ENCODE data around the gene MB.

Gene MB

DNA sequence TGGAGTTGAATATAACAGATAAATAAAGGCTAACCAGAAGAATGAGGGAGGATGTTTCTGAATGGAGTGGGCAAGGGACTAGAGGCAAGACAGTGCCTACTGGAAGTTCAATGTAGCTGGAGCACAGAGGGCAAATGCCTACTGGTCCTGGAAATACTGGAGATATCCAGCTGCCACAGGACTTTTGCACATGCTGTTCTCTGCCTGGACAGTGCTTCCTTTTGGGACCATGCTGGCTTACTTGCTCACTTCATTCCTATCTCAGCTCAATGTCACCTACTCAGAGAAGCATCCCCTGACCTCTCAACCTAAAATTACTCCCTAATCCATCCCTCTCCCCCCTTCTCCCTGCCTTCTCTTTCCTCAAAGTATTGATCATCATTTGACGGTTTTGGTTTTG, 56.3 kb downstream of the MB start:
- no peak for DNase-seq
- Mint-ChIP-seq H3K4me3 (no peak overlapping the region), H3K9me3 (no peaks in the 10 kb centered on the region), H3K27me3 (ENCODE audit: low read depth, poor library complexity) (peaks cover 20% of the 10 kb centered on the region), H3K27ac (peak overlapping the region; percentile 29), H3K36me3 (ENCODE audit: low read depth) (no peaks in the 10 kb centered on the region), H3K4me1 (peaks cover 74% of the 10 kb centered on the region)
- TF ChIP-seq, protein P1, sequence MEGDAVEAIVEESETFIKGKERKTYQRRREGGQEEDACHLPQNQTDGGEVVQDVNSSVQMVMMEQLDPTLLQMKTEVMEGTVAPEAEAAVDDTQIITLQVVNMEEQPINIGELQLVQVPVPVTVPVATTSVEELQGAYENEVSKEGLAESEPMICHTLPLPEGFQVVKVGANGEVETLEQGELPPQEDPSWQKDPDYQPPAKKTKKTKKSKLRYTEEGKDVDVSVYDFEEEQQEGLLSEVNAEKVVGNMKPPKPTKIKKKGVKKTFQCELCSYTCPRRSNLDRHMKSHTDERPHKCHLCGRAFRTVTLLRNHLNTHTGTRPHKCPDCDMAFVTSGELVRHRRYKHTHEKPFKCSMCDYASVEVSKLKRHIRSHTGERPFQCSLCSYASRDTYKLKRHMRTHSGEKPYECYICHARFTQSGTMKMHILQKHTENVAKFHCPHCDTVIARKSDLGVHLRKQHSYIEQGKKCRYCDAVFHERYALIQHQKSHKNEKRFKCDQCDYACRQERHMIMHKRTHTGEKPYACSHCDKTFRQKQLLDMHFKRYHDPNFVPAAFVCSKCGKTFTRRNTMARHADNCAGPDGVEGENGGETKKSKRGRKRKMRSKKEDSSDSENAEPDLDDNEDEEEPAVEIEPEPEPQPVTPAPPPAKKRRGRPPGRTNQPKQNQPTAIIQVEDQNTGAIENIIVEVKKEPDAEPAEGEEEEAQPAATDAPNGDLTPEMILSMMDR (IDR thresholded peaks at IDR 0.05) = no peak

DNA sequence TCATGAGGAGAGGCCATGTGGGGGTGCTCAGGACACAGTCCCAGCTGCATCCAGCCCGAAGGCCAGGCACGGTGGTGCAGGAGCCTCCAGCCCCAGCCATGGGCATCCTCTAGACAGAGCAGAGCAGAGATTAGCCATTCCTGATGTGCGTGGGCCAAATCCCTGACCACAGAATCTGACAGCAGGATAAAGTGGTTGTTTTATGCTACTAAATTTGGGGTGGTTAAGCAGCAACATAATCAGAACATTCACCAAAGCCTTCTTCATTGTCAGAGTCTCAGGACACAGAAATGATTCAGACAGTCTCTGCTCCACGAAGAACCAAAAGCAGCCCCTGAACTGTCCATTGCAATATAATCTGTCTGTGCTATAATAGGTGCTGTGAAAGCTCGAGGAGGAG, 56.8 kb downstream of the MB start:
- no peak for DNase-seq
- Mint-ChIP-seq H3K4me3 (no peak overlapping the region), H3K9me3 (no peaks in the 10 kb centered on the region), H3K27me3 (ENCODE audit: low read depth, poor library complexity) (peaks cover 21% of the 10 kb centered on the region), H3K4me1 (peaks cover 74% of the 10 kb centered on the region), H3K36me3 (ENCODE audit: low read depth) (no peaks in the 10 kb centered on the region), H3K27ac (peak overlapping the region; percentile 29)
- TF ChIP-seq, protein P1 (IDR thresholded peaks at IDR 0.05) = no peak

DNA sequence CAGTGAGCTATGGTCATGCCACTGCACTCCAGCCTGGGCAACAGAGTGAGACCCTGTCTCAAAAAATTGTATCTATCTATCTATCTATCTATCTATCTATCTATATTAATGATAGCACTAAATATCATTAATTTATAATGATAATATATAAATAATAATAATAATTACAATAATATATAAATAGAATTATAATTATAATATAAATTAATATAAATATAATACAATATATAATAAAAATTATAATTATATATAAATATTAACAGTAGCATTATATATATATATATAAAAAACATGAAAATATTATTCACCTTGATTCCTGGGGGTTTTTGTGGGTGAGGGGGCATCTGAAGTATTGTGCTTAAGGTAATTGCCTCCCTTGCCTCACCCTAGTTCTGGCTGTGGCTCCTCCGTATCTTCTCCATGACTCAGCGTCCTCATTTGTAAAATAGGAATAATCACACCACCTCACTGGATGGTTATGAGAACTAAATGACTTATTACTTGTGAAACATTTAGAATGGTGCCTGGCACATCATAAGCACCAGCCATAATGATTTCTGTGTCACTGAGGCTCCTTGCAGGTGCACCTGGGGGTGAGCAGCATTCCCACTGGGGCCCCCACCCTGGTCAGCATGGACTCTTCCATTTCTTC, 57.6 kb downstream of the MB start:
- no peaks in the 10 kb centered on the region for H3K36me3 Mint-ChIP-seq (ENCODE audit: low read depth)
- no peak overlapping the region for H3K27ac Mint-ChIP-seq
- peaks cover 75% of the 10 kb centered on the region for H3K4me1 Mint-ChIP-seq
- no peak for DNase-seq
- TF ChIP-seq, protein P1 (IDR thresholded peaks at IDR 0.05) = no peak
- no peaks in the 10 kb centered on the region for H3K9me3 Mint-ChIP-seq
- no peak overlapping the region for H3K4me3 Mint-ChIP-seq
- H3K27me3 Mint-ChIP-seq (ENCODE audit: low read depth, poor library complexity) = peaks cover 21% of the 10 kb centered on the region

DNA sequence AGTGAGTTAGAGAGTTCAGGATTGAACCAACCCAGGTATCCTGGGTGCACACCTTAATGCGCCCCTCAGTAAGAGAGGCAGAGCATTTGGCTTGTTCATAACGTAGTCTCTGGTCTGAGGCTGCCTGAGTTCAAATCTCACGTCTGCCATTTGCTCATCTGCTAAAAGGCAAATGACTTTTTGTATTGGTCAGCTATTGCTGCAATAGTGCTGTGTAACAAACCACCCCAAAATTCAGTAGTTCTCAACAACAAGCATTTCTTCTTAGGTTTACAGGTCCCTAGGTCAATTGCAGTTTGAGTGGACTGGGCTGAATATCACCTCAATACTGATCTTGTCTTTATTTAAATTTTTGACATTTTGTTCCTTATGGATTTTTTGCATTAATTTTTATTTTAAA, 58.4 kb downstream of the MB start:
- DNase-seq = no peak
- Mint-ChIP-seq H3K9me3 (no peaks in the 10 kb centered on the region), H3K36me3 (ENCODE audit: low read depth) (no peaks in the 10 kb centered on the region), H3K4me1 (peaks cover 79% of the 10 kb centered on the region), H3K4me3 (no peak overlapping the region), H3K27me3 (ENCODE audit: low read depth, poor library complexity) (peaks cover 23% of the 10 kb centered on the region), H3K27ac (no peak overlapping the region)
- TF ChIP-seq, protein P1 (IDR thresholded peaks at IDR 0.05) = no peak

DNA sequence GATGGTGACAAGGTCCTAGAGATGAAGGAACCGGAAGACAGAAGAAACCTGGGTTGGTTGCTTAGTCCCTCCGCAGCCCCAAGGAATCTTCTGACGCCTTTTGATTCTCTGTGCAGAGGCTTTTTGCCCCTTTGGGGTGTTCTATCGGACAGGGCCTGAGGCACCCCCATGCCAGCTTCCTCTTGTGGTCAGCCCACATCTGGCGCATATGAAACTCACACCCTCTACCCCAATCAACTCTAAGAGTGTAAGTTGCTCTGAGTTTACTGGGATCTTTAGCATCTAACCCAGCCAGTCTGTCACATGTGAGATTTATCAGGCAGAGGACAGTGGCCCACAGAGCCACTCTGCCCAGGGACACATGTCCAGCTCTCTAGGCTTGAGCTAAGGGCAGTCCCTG, 59.1 kb downstream of the MB start:
- TF ChIP-seq, protein P1 (IDR thresholded peaks at IDR 0.05) = no peak
- peaks cover 78% of the 10 kb centered on the region for H3K4me1 Mint-ChIP-seq
- peak overlapping the region; percentile 34 for H3K27ac Mint-ChIP-seq
- H3K36me3 Mint-ChIP-seq (ENCODE audit: low read depth) = no peaks in the 10 kb centered on the region
- no peak for DNase-seq
- H3K4me3 Mint-ChIP-seq = no peak overlapping the region
- H3K9me3 Mint-ChIP-seq = no peaks in the 10 kb centered on the region
- peaks cover 17% of the 10 kb centered on the region for H3K27me3 Mint-ChIP-seq (ENCODE audit: low read depth, poor library complexity)
